ENCODE measurements around the gene VPS13D. TPM values are rescaled to one million over a fixed set of nuclear protein-coding genes. Genes with fewer than 3 reads are reported as not detected.

The VPS13D gene
- total RNA-seq, 1 experiment from 2014 or later: 20.2 TPM

DNA sequence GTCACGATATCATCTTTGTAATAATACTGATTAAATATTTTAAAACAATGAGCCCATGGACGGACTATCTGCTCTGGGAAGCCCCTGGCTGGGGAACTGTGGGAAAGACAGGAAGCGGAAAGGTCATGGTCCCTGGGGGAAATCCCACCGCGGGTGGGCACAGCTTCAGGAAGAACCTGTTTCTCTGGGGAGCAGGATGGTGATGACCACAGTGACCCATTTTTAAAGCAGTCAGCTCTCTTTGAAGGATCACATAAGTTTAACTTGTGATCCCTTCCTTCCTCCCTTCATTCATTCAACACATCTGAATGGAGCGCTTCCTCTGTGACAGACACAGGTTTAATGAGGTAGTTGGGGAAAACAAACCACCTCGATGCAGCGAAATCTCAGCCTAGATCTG, 315.2 kb downstream of the VPS13D start:
- Mint-ChIP-seq H3K36me3 (ENCODE audit: insufficient read depth in 1 of 3, low read depth in 3 of 3) (no peaks in the 10 kb centered on the region; a peak in 1 of 7 replicates), H3K9me3 (no peaks in the 10 kb centered on the region), H3K27ac (no peak overlapping the region), H3K4me1 (peaks cover 12 to 37% of the 10 kb centered on the region in 2 experiments), H3K27me3 (ENCODE audit: low read depth) (no peaks in the 10 kb centered on the region; the same call in 1 of the 2 replicates), H3K4me3 (no peak overlapping the region)
- Histone ChIP-seq H4K5ac (ENCODE audit: insufficient read length, low read depth, low read length) (no peak overlapping the region), H2AFZ (ENCODE audit: low read length) (no peak overlapping the region), H3K4ac (ENCODE audit: low read depth, low read length) (no peak overlapping the region), H4K20me1 (ENCODE audit: control insufficient read depth, insufficient read depth, insufficient read length) (no peaks in the 10 kb centered on the region), H3K9me3 (ENCODE audit: control insufficient read depth, low read depth, low read length) (no peaks in the 10 kb centered on the region), H2BK20ac (ENCODE audit: low read depth, low read length, poor library complexity, severe bottlenecking) (no peak overlapping the region), H2BK5ac (ENCODE audit: insufficient read length, low read length) (no peak overlapping the region), H3K27ac (ENCODE audit: insufficient read length, low read depth, low read length) (no peak overlapping the region), H3K23me2 (ENCODE audit: insufficient read length, low read depth, low read length, poor library complexity, severe bottlenecking) (no peaks in the 10 kb centered on the region), H3K14ac (ENCODE audit: insufficient read depth, low read length) (no peak overlapping the region), H3K4me2 (ENCODE audit: insufficient read depth, insufficient read length, low read length) (no peak overlapping the region), H3T11ph (ENCODE audit: low read length) (no peak overlapping the region), H2AK5ac (ENCODE audit: insufficient read length, low read length) (no peak overlapping the region), H3K9ac (ENCODE audit: extremely low read depth, insufficient read length, low read length) (no peak overlapping the region), H2BK12ac (ENCODE audit: insufficient read length, low read depth, low read length) (no peak overlapping the region), H2BK120ac (ENCODE audit: low read depth, low read length, poor library complexity, severe bottlenecking) (no peak overlapping the region), H3K4me1 (ENCODE audit: insufficient read depth, low read length) (no peaks in the 10 kb centered on the region; the same call in 1 of the 2 replicates), H4K91ac (ENCODE audit: insufficient read length, low read depth, low read length) (no peak overlapping the region), H3K23ac (ENCODE audit: insufficient read length, low read depth, low read length) (no peak overlapping the region), H3K18ac (ENCODE audit: insufficient read length, low read depth, low read length) (no peak overlapping the region), H3K79me2 (ENCODE audit: insufficient read depth, low read length) (no peaks in the 10 kb centered on the region), H3K27me3 (ENCODE audit: insufficient read depth, low read length) (no peaks in the 10 kb centered on the region), H4K8ac (replicated peaks; ENCODE audit: insufficient read length, low read depth, low read length) (no peak overlapping the region), H3K56ac (ENCODE audit: insufficient read length, low read depth, low read length) (no peak overlapping the region), H3K79me1 (ENCODE audit: insufficient read depth, low read depth, low read length, poor library complexity, severe bottlenecking) (no peaks in the 10 kb centered on the region), H2BK15ac (ENCODE audit: low read depth, low read length) (no peak overlapping the region)
- DNase-seq: no peak
- TF ChIP-seq, protein P1, sequence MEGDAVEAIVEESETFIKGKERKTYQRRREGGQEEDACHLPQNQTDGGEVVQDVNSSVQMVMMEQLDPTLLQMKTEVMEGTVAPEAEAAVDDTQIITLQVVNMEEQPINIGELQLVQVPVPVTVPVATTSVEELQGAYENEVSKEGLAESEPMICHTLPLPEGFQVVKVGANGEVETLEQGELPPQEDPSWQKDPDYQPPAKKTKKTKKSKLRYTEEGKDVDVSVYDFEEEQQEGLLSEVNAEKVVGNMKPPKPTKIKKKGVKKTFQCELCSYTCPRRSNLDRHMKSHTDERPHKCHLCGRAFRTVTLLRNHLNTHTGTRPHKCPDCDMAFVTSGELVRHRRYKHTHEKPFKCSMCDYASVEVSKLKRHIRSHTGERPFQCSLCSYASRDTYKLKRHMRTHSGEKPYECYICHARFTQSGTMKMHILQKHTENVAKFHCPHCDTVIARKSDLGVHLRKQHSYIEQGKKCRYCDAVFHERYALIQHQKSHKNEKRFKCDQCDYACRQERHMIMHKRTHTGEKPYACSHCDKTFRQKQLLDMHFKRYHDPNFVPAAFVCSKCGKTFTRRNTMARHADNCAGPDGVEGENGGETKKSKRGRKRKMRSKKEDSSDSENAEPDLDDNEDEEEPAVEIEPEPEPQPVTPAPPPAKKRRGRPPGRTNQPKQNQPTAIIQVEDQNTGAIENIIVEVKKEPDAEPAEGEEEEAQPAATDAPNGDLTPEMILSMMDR (conservative IDR thresholded peaks at IDR 0.05): no peak
- WGBS (ENCODE audit: extremely low coverage, insufficient read length, low lambda C conversion rate): no CpG with 5 or more reads among the region's 8 CpGs

All from H9 (cell line).